Transverse colon (tissue), 4 donors: ENCODE data around the gene IP6K3.

Experiments used
- EP300 ChIP-seq: sonication (generic); formaldehyde crosslinking; IDR thresholded peaks from one replicate; pipeline ENCODE4 v1.6.1; 2017; ENCODE audit warnings: antibody characterized with exemption, low read depth
- POLR2AphosphoS5 ChIP-seq, 3 donors: sonication (generic); formaldehyde crosslinking; IDR thresholded peaks; one replicate each; pipeline ENCODE4 v1.6.1; 2016; ENCODE audit warnings: antibody characterized with exemption in 3 of 3
- TF ChIP-seq, protein P1 (sequence below), 5 experiments: fragments of 200-600 bp in 3 of 5; fragments of 450-650 bp in 2 of 5; sonication (generic) in 3 of 5; IDR thresholded peaks; 1 replicate in 2 of 5; 2 replicates in 3 of 5; pipeline ENCODE4 v1.5.1; 2016 to 2017; ENCODE audit warnings: antibody characterized with exemption in 5 of 5, inconsistent platforms in 3 of 5, mild to moderate bottlenecking in 2 of 5, moderate library complexity in 1 of 5

DNA sequence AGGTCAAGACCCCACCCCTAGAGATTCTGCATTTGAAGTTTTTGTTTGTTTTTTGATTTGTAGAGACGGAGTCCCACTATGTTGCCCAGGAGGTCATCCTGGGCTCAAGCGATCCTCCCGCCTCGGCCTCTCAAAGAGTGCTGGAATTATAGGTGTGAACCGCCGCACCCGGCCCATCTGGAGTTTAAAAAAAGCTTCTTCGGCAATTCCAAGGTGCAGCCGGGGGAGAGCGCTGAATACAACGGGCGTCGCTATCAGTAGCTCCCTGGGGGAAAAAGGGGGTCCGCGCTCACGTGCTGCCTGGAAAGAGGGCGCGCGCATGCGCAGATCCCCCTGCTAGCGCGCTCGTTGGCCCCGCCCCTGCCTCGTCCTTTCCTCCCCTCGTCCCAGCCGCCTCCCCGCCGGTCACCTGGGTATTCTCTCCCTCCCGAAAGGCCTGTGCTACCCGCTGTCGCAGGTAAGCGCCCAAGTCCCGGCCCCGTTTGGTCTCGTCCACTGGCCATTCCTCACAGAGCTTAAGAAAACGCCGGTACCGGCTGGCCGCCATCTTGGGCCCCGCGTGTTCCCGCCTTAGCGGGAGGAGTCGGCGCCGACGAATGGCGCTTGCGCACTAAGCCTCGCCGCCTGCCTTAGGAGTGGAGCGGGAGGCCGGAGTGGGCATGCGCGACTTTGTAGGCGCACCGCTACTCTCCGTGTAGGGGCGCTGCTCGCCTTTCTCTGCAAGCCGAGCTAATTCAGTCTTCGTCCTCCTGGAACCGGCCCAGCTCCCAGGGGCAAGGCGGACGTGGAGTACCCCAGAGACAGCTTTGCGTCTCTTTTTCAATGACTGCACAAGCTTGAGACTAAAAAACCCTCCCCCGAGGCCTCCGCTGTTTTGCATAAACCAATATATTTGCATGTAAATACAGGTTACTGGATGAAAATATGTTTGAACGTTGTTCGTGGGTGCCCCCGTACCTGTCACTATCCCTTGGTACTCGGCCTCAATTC is 35.3 kb downstream of the IP6K3 start, which contains the start of gene UQCC2:
- TF ChIP-seq, protein P1, sequence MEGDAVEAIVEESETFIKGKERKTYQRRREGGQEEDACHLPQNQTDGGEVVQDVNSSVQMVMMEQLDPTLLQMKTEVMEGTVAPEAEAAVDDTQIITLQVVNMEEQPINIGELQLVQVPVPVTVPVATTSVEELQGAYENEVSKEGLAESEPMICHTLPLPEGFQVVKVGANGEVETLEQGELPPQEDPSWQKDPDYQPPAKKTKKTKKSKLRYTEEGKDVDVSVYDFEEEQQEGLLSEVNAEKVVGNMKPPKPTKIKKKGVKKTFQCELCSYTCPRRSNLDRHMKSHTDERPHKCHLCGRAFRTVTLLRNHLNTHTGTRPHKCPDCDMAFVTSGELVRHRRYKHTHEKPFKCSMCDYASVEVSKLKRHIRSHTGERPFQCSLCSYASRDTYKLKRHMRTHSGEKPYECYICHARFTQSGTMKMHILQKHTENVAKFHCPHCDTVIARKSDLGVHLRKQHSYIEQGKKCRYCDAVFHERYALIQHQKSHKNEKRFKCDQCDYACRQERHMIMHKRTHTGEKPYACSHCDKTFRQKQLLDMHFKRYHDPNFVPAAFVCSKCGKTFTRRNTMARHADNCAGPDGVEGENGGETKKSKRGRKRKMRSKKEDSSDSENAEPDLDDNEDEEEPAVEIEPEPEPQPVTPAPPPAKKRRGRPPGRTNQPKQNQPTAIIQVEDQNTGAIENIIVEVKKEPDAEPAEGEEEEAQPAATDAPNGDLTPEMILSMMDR (IDR thresholded peaks at IDR 0.05): peak; percentile 44 to 79 (median 57)
- TF ChIP-seq EP300 (no peak), POLR2AphosphoS5 (IDR thresholded peaks at IDR 0.05) (peak in 2 of 3 donors; percentile 76 to 91)
